HG02588 (cell line): Measurements from ENCODE around the gene CXXC4.

ENCODE experiments used
- ATAC-seq: cut with Tn5 transposase; IDR thresholded peaks from one replicate; pipeline ENCODE4 v1.9.1; 2021; ENCODE audit warnings: mild to moderate bottlenecking, moderate library complexity; ENCODE audit not compliant: unreplicated experiment

Gene CXXC4

DNA sequence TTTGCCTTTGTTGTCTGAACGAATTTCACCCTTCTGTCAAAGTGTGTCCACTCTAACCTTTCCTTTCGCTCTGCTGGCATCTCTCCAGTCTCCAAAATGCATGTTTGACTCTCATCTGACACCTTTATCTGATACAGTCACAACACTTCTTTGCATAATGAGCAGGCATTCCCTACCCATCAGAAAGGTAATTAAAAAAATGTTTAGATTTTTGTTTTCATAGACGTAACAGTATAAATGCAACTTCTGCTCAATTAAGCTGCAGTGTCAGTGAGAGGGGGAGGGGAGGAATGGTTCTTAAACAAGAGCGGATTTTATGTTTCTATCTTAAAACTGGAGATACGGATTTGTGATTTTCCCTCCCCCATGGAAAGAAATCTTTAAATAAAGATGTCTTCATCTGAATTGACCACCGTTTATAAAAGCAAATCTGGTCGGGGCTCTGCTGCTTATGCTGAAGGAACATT, 70.2 kb downstream of the CXXC4 start:
- no peak for ATAC-seq

DNA sequence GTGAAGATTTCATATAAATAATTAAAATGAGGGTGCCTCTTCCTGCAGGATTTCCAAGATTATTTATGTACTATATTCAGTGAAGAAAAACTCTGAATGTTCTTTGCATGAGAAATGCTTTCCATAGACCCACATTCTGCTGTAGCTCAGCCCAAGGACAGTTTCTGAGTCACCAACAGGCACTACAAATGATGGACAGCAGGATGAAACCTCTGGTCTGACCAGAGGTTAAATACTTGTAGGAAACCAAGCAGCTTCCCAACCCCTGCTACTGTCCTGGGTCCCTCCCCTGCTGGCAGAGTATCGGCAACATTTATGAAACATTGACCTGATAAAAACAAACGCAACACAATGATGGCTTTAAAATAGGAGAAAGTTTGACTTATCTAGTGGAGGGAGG, 73.1 kb downstream of the CXXC4 start:
- no peak for ATAC-seq

DNA sequence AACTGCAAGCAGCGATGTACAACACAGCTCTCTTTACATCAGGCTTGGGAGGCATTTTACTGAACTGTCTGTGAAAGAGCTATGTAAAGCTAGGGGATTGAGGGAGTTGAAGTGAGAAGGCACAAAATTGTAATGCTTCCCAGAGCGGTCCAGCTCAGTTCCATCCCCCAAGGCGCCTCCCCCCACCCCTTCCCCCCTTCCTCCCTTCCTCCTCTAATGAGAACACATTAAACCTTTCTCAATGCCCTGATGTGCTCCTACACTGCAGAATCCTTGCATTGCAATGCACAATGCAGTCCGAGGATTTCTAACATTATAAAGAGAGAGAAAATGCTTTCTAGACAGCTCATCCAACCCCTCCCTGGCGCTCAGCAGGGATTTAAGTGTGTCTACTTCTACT, 73.9 kb downstream of the CXXC4 start:
- no peak for ATAC-seq
